Glutamatergic neuron (in vitro differentiated cells): ENCODE measurements around the gene PSAP. TPM values are rescaled to one million over a fixed set of nuclear protein-coding genes. Genes with fewer than 3 reads are reported as not detected.

Experiments
- DNase-seq: peaks from one replicate; pipeline ENCODE4 v3.0.0; 2022
- H3K27ac Mint-ChIP-seq: one replicate; pipeline ENCODE4 v1.8.0; 2020; ENCODE audit warnings: mild to moderate bottlenecking, mixed read lengths, inconsistent platforms; ENCODE audit not compliant: unreplicated experiment
- H3K27me3 Mint-ChIP-seq: one replicate; pipeline ENCODE4 v1.8.0; 2020; ENCODE audit warnings: mild to moderate bottlenecking, moderate library complexity, mixed read lengths, inconsistent platforms; ENCODE audit not compliant: unreplicated experiment
- H3K36me3 Mint-ChIP-seq: one replicate; pipeline ENCODE4 v1.8.0; 2020; ENCODE audit warnings: mild to moderate bottlenecking, mixed read lengths, inconsistent platforms; ENCODE audit not compliant: unreplicated experiment
- H3K4me1 Mint-ChIP-seq: one replicate; pipeline ENCODE4 v1.8.0; 2020; ENCODE audit warnings: mild to moderate bottlenecking, low read depth, mixed read lengths, inconsistent platforms; ENCODE audit not compliant: unreplicated experiment
- H3K4me3 Mint-ChIP-seq: one replicate; pipeline ENCODE4 v1.8.0; 2020; ENCODE audit warnings: mild to moderate bottlenecking, mixed read lengths, inconsistent platforms; ENCODE audit not compliant: unreplicated experiment
- H3K9me3 Mint-ChIP-seq: one replicate; pipeline ENCODE4 v1.8.0; 2020; ENCODE audit warnings: mild to moderate bottlenecking, moderate library complexity, mixed read lengths, inconsistent platforms; ENCODE audit not compliant: unreplicated experiment
- CTCF ChIP-seq: fragments of 200-600 bp; sonication (generic); IDR thresholded peaks from one replicate; pipeline ENCODE4 v1.5.0; 2021; ENCODE audit not compliant: partially characterized antibody, unreplicated experiment
- total RNA-seq: library from RNA; stranded (reverse); fragmentation: NEBNext Ultra II Directional; extraction: Animal tissue kit (Norgen Biotek cat#: 25700); gene quantifications from one replicate; pipeline ENCODE4 v1.2.1, GENCODE V29; 2021; ENCODE audit not compliant: unreplicated experiment

Gene PSAP
- total RNA-seq, 1 donor from 2014 or later: 737 TPM

DNA sequence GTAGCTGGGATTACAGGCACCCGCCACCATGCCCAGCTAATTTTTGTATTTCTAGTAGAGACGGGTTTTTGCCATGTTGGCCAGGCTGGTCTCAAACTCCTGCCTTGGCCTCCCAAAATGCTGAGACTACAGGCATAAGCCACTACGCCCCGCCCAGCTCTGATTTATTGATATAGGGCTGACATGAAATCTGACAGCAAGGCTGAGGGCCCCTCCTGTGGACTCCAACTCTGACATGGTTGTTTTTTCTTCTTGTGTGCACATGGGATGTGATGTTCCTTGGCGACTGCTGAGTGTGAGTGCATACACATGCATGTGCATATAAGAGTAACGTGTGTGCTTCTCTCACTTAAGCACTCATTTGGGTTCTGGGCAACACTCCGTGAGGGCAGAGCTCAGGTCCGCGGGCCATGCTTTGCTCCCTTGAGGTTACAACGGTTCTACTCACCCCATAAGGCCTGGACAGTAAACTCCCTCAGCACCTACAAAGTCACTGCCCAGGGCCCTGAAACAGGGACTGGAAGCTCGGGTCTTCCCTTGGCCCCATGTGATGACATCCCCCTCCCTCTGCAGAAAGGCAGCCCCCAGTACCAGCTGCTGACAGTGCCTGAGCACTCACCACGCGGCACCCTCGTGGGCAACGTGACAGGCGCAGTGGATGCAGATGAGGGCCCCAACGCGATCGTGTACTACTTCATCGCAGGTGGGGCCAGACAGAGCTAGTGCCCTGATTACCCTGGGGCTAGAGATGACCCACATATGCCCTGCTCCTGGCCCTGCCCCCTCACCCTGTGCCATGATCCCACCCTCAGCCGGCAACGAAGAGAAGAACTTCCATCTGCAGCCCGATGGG is 44.1 kb downstream of the PSAP start:
- TF ChIP-seq CTCF: no peak
- peaks cover 4% of the 10 kb centered on the region for H3K36me3 Mint-ChIP-seq
- H3K27me3 Mint-ChIP-seq: peaks cover 14% of the 10 kb centered on the region
- H3K9me3 Mint-ChIP-seq: peaks cover 4% of the 10 kb centered on the region
- no peak overlapping the region for H3K27ac Mint-ChIP-seq
- no peak overlapping the region for H3K4me3 Mint-ChIP-seq
- no peak for DNase-seq
- peaks cover 12% of the 10 kb centered on the region for H3K4me1 Mint-ChIP-seq

- DNase-seq: no peak
- Mint-ChIP-seq H3K4me3 (no peak overlapping the region), H3K36me3 (peaks cover 4% of the 10 kb centered on the region), H3K27ac (no peak overlapping the region), H3K4me1 (peaks cover 12% of the 10 kb centered on the region), H3K9me3 (peaks cover 4% of the 10 kb centered on the region), H3K27me3 (peaks cover 14% of the 10 kb centered on the region)
- no peak for TF ChIP-seq CTCF
These were observed 45.0 kb downstream of the PSAP start for GRCh38 chr10:71805776-71806703.

- no peak for TF ChIP-seq CTCF
- Mint-ChIP-seq H3K27me3 (peaks cover 8% of the 10 kb centered on the region), H3K36me3 (peaks cover 4% of the 10 kb centered on the region), H3K27ac (no peak overlapping the region), H3K4me3 (no peak overlapping the region), H3K9me3 (peaks cover 3% of the 10 kb centered on the region), H3K4me1 (peaks cover 12% of the 10 kb centered on the region)
- no peak for DNase-seq
These were observed 47.0 kb downstream of the PSAP start for GRCh38 chr10:71804077-71804476.

DNA sequence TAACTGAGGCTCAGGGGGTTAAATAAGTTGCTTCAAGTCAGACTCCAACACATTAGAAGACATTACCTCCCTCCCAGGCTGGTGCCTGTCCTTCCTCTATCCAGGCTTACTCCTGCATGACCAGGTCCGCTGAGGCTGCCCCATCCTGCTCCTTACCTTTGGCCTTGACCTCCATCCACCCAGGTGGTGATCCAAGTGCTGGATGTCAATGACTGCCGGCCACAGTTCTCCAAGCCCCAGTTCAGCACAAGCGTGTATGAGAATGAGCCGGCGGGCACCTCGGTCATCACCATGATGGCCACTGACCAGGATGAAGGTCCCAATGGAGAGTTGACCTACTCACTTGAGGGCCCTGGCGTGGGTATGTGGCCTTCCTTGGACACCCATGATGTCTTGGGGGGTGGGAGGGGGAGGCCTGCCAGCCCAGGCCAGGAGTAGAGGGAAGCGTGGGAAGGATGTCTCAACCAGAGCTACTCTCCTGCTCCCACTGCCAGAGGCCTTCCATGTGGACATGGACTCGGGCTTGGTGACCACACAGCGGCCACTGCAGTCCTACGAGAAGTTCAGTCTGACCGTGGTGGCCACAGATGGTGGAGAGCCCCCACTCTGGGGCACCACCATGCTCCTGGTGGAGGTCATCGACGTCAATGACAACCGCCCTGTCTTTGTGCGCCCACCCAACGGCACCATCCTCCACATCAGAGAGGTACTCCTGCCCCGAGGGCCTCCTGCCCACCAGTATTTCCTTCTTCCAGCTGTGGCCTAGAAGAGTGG is 48.1 kb downstream of the PSAP start:
- no peak for DNase-seq
- H3K9me3 Mint-ChIP-seq: no peaks in the 10 kb centered on the region

More for the DNA sequence above, 48.1 kb downstream of the PSAP start:
- Mint-ChIP-seq H3K27me3 (peaks cover 4% of the 10 kb centered on the region), H3K36me3 (peaks cover under 1% of the 10 kb centered on the region), H3K4me3 (no peak overlapping the region), H3K4me1 (peaks cover 7% of the 10 kb centered on the region), H3K27ac (no peak overlapping the region)
- TF ChIP-seq CTCF: no peak
